Measurements from ENCODE around the gene TCF7L1.

TCF7L1 gene

GRCh38 chr2:85257359-85257969 is 124.3 kb downstream of the TCF7L1 start:
- no peak for DNase-seq

- no peak for DNase-seq
Observed at GRCh38 chr2:85257970-85258605, 124.9 kb downstream of the TCF7L1 start.

- no peak for DNase-seq
Observed at GRCh38 chr2:85259101-85259590, 126.0 kb downstream of the TCF7L1 start.

DNA sequence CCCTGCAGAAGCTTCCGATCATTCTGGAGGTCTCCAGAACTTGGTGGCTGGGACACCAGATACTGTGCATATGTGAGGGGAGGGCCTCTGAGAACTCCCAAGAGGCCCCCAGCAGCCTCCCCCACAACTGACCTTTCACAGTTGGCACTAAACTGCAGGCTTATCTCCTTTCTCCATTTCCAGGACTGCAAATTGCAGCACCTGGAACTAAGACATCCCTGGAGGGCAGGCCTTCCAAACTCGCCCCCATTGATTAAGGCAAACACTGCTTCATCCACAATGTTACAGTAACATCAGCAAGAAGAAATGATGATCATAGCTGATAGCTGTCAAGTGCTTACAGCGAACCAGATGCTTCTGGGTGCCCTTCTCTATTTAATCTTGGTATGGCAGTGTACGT is 126.7 kb downstream of the TCF7L1 start:
- DNase-seq: no peak

DNA sequence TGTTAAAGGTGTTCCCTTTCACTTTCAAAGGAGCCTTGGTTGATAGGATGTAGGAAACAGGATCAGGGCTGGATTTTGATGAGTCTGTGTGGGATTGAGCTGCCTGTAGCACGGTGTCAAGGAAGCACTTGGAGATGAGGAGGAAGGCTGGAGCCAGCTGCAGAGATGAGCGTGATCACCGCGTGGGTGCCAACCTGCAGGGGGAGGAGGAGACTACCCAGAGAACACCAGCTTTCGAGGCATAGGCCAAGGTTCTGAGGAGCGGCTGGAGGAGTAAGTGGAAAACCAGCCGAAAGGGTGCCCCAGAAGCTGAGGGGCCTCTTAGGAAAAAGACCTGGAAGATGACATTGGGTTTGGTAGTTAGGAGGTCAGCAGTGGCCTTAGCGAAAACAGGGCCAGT is 130.4 kb downstream of the TCF7L1 start:
- DNase-seq: no peak

GRCh38 chr2:85264471-85264870 is 131.3 kb downstream of the TCF7L1 start:
- no peak for DNase-seq

GRCh38 chr2:85265304-85265703 is 132.1 kb downstream of the TCF7L1 start:
- DNase-seq: no peak

DNA sequence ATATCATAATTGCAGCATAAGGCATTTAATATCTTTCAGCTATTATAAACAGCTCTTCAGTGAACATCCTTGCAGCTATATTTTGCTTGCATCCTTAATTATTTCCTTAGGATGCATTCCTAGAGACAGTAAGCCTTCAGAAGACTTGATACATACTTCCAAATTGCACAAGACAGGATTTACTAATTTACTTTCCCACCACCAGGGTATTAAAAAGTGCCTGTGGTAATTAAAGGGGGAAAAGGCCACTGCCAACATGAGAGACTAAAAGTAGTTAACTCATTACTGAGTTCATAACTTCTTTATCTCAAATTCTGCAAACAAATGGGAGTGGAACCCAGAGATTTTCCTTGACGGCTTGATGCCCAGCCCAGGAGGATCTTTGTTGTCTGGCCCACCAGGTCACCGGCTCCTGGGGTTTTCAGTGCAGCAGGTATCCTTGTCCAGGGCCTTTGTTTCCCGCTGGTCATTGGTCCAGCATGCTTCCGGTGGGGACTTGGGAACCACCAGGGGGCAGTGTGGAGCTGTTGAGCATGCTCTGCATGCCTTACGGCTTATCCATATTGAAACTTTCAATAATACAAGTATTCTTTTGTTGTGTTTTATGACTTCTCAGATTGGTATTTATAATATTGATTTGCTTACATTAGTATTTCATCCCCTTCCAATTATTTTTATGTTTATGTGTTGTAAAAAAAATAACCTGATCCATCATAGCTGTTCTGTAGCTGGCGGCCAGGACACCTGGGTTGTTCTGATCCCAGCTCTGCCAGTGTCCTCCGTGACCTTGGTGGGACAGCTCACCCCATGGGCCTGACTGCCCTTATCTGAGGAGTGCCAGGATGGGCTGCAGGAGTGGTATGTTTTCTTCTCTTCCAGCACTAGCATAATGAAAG is 133.2 kb downstream of the TCF7L1 start:
- peak in 1 of 2 donors; percentile 15 for DNase-seq

DNA sequence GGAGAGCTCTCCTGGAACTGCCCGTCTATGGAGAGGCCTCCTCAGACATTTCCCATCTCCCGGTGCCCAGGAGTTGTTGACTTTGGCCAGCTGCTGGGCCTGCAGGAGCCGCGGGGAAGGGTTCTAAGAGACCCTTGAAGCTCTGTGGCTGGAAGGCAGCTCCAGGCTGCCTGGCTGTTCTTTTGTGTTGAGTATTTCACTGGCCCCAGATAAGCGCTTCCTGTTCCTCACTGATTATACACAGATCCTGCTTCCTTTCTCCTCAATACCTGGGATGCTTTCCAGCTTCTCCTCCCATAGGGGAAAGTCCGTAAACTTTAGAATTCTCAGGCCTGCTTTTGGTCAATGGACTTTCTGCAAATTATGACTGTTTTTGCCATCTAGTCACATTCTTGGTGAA is 136.8 kb downstream of the TCF7L1 start:
- no peak for DNase-seq

DNA sequence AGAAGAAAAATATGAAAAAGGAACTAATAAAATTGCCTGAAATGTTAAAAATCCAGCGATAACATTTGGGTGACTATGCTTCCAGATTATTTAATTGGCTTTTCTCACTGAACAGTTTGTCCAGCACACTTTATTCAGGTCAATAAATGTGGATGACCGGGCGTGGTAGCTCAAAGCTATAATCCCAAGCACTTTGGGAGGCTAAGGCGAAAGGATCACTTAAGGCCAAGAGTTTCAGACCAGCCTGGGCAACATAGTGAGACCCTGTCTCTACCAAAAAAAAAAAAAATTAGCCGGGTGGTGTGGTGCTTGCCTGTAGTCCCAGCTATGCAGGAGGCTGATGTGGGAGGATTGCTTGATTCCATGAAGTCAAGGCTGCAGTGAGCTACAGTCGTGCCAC is 139.2 kb downstream of the TCF7L1 start:
- no peak for DNase-seq

DNA sequence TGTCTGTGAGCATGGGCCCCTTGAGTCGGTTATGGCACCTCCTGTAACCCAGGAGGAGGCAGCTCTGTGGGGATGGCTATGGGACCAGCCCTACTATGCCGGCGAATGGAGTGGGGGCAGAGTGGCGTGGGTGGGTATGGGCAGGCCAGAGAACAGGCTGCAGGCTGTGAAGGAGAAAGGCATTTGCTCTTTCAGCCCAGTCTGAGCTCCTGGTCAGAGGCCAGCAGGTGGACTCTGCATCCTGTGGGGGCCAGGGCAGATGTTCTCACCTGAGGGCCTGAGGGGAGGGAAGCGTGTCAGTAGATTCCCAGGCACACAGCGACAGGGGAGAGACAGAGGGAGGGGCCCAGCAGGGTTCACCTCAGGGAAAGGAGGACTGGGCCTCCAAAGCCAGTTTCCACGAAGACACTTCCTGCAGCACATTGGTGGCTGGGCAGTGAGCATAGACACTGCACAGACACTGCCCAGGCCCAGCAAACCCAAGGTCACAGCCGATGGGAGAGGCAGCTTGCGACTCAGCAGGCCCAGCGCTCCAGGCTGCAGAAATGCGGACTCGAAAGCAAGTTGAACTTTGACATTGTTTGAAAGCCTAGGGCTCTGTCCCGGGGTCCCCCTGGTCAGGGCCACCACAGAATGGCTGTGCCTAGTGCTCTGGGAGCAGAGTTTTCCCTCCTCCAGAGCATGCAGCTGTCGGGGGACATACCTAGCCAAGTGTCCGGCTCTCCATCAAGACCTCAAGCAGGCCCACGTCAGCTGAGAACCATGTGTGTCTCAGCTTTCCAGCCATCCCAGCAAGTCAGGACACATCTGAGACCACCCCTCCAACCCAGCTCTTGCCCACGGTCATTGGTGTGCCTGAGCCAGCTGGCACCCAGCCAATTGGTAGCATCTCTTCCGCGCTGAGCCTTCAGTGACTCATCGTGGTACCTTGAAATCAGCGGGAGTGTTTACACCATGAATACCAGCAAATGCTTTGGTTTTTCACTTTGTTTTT is 140.8 kb downstream of the TCF7L1 start:
- no peak for DNase-seq

DNA sequence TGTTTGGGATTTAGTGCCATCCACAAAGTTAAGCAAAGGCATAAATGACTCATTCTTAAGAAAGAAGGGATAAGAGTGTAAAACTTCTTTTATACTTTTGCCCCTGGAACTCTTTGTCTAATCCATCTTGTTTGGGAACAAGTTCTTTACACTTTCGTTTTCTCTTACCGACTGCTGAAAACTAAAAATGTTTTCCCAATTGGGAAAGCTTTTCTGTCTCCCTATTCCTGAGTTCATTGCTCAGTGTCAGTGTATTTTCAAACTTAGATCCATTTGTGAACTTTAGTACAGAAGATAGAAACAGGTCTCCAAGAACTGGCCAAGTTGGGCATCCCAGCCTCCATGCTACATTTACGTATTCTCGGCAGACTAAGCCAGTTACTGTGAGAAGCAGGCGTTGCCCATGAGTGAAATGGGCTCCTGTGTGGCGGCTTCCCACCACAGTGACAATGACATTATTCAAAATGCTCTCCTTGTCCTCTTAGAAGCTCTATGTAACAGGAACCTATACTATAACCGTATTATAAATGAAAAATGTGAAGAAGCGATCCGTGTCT is 142.9 kb downstream of the TCF7L1 start:
- DNase-seq: no peak

DNA sequence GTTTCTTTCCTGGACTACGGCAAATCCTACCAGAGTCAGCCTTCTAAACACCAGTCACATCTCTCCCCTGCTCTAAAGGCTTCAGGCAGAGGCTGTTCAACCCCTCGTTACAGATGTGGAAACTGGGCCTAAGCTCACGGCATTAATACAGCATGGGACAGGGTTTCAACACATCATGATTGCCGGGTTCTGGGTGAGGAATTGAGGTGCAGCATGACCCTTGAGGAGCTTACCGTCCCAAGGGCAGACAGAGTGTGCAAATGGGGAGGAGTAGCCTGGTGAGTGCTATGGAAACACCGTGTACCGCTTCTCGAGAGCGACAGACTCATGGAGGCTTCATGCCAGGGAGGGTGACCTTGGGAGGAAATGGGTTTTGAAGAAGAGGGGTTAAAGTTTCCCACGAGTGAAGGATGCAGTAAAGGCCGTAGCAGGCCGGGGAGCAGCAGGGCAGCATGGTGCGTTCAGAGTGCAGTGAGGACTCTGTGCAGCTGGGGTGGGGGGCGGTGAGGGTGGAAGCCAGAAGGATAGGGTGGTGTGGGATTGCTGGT is 143.5 kb downstream of the TCF7L1 start:
- no peak for DNase-seq

DNA sequence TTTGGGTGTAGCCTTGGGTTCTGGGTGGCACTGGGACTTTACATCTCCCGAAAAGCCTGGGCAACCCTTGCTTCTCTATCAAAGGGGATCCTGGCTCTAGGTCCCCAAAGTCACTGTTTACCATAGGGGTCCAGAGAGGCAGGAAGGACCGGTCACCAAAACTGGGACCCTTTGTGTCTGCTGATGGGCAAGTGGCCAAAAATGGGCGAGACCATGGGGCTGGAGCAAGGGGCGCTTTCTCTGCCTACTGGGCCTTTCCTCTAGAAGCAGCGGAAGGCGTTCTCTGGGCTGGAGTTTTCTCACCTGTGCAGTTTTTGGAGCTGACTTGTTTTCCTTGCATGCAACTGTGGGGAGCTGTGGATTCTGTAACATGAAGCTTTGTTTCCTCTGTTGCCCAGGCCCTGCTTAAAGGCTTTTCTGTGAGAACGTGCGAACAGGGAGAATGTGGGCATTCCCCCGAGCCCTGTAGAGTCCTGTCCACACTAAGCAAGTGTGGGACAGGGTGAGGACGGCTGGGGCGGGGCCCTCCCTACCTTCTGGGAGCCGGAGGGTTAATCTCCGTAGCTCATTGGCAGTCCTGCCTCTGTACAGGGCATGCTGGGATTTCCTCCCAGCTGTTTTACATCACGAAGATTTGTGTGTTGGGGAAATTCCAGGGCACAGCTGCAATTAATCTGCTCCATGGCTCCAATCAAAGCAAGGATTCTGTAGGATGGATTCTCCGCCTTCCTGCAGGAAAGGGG is 144.4 kb downstream of the TCF7L1 start:
- no peak for DNase-seq

DNA sequence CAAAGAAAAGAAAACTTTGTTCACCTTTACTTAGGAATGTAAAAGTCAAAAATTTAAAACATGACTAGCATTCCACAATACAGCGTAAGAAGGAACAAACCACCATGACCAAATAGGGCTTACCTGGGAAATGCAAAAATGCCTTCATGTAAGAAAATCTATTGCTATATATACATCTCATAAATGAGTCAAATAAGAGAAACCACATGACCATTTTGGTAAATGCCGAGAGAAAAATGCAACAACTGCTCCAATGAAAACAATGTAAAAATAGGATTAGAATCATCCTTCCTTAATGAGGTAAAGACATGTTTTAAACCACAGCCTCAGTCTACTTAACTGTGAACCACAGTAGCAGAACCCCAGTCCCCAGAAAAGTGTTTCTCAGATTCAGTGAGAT is 145.2 kb downstream of the TCF7L1 start:
- no peak for DNase-seq

- no peak for DNase-seq
Observed at GRCh38 chr2:85281553-85281952, 148.4 kb downstream of the TCF7L1 start.

GRCh38 chr2:85282914-85283313 is 149.7 kb downstream of the TCF7L1 start:
- DNase-seq: no peak

GRCh38 chr2:85283641-85284040 is 150.4 kb downstream of the TCF7L1 start:
- DNase-seq: no peak

GRCh38 chr2:85286918-85287317 is 153.7 kb downstream of the TCF7L1 start:
- no peak for DNase-seq

- DNase-seq: no peak
Observed at GRCh38 chr2:85287721-85288120, 154.5 kb downstream of the TCF7L1 start.

DNA sequence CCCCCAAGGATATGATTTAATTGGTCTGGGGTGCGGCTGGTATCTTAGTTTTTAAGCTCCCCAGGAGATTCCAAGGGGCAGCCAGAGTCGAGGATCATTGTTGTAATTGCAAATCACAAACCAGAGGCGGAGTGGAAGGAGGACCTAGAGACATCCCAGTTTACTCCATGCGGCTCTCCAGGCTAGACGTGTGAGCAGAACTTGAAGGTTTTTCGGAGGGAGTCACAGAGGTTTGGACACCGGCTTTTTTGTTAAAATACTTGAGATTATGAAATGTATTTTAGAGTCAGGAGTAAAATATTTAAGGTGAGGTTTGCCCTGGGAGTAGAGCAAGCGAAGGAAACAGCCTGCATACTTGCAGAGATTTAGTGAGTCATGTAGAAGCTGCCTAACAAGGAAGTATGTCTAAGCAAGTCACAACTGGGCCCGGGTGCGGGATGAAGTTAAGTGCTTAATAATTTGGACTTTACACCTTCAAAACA is 155.1 kb downstream of the TCF7L1 start:
- no peak for DNase-seq

Data from bone marrow (tissue), 2 donors.